Hepatocyte (in vitro differentiated cells): Measurements from ENCODE around the gene CALML5. TPM values are rescaled to one million over a fixed set of nuclear protein-coding genes. Genes with fewer than 3 reads are reported as not detected.
A peak's percentile ranks its signal among the peaks of the same experiment; 100 is the strongest.

ENCODE experiments used
- DNase-seq: peaks from one replicate; pipeline ENCODE4 v3.0.0-alpha.2; 2016; ENCODE audit warnings: low spot score
- H2AFZ ChIP-seq: fragments of 200-600 bp; sonication (generic); 2 replicates; pipeline ENCODE4 v1.6.0; 2016; ENCODE audit warnings: antibody characterized with exemption, mild to moderate bottlenecking
- H3K27ac ChIP-seq: fragments of 200-600 bp; sonication (generic); 2 replicates; pipeline ENCODE4 v1.5.1; 2016; ENCODE audit warnings: mild to moderate bottlenecking
- H3K27me3 ChIP-seq: fragments of 200-600 bp; sonication (generic); 2 replicates; pipeline ENCODE4 v1.6.1; 2016
- H3K36me3 ChIP-seq: fragments of 200-600 bp; sonication (generic); replicated peaks from 2 replicates; pipeline ENCODE4 v1.5.1; 2016; ENCODE audit warnings: low read depth; ENCODE audit not compliant: insufficient read depth
- H3K4me1 ChIP-seq: fragments of 200-600 bp; sonication (generic); 2 replicates; pipeline ENCODE4 v1.5.1; 2016; ENCODE audit warnings: mild to moderate bottlenecking, moderate library complexity; ENCODE audit not compliant: insufficient read depth
- H3K4me2 ChIP-seq: fragments of 200-600 bp; sonication (generic); 2 replicates; pipeline ENCODE4 v1.6.0; 2016
- H3K4me3 ChIP-seq: fragments of 200-600 bp; sonication (generic); 2 replicates; pipeline ENCODE4 v1.5.1; 2016; ENCODE audit warnings: mild to moderate bottlenecking
- H3K79me2 ChIP-seq: fragments of 200-600 bp; sonication (generic); 2 replicates; pipeline ENCODE4 v1.6.0; 2017; ENCODE audit warnings: mild to moderate bottlenecking
- H3K9me2 ChIP-seq: fragments of 200-600 bp; sonication (generic); replicated peaks from 2 replicates; pipeline ENCODE4 v1.6.0; 2017; ENCODE audit warnings: mild to moderate bottlenecking; ENCODE audit not compliant: insufficient read depth
- H3K9me3 ChIP-seq: fragments of 200-600 bp; sonication (generic); 2 replicates; pipeline ENCODE4 v1.5.1; 2016; ENCODE audit warnings: low read depth, mild to moderate bottlenecking
- H4K20me1 ChIP-seq: fragments of 200-600 bp; sonication (generic); 2 replicates; pipeline ENCODE4 v1.6.0; 2016; ENCODE audit warnings: mild to moderate bottlenecking; ENCODE audit not compliant: insufficient read depth, poor library complexity, severe bottlenecking
- EZH2 ChIP-seq: fragments of 200-600 bp; sonication (generic); IDR thresholded peaks from 2 replicates; pipeline ENCODE4 v1.6.1; 2016; ENCODE audit warnings: antibody characterized with exemption, mild to moderate bottlenecking, borderline replicate concordance
- EZH2phosphoT487 ChIP-seq: fragments of 200-600 bp; sonication (generic); IDR thresholded peaks from one replicate; pipeline ENCODE4 v1.6.1; 2018; ENCODE audit warnings: antibody characterized with exemption, mild to moderate bottlenecking, low read depth, moderate library complexity; ENCODE audit not compliant: unreplicated experiment, severe bottlenecking
- WGBS: methylation state at CpG from one replicate; pipeline ENCODE4 v1.1.6; 2016; ENCODE audit warnings: low lambda C conversion rate; ENCODE audit errors: missing lambda C conversion rate; 5-methylcytosine and 5-hydroxymethylcytosine counted together
- polyA plus RNA-seq: library from polyadenylated mRNA; unstranded; fragments of >200 nt; fragmentation: Nextera tagmentation; extraction: Ambion mirVana; gene quantifications from 2 replicates; pipeline ENCODE4 v1.2.1, GENCODE V29; 2016
- total RNA-seq: library from RNA; depleted of rRNA; stranded (reverse); fragments of >200 nt; gene quantifications from 2 replicates; pipeline ENCODE4 v1.2.3, GENCODE V29; 2014
- TF ChIP-seq, protein P1 (sequence below): fragments of 200-600 bp; sonication (generic); IDR thresholded peaks from 2 replicates; pipeline ENCODE4 v1.5.1; 2016; ENCODE audit warnings: antibody characterized with exemption, mild to moderate bottlenecking; ENCODE audit not compliant: poor library complexity

CALML5 gene
- total and polyA plus RNA-seq, 2 experiments from 2014 or later: not detected

DNA sequence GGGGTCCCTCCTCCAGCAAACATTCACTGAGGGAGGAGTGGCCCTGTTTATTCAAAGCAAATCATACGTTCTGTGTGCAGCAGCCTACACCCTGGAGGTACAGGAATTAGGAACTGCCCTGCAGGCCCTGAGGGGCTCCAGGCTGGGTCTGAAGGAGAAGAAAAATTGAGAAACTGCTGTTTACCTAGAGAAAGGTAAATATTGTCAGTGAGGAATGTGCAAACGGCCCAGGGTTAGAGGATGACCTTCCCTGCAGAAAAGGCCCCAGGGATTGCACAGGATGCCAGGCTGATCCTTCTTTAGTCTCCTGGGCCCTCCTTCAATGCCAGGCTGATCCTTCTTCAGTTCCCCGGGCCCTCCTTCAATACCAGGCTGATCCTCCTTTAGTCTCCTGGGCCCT lies 5.7 kb downstream of the CALML5 start:
- H3K27ac ChIP-seq: peak overlapping the region; percentile 52
- H4K20me1 ChIP-seq: no peaks in the 10 kb centered on the region
- H3K36me3 ChIP-seq: no peaks in the 10 kb centered on the region
- peak overlapping the region; percentile 37 for H3K4me2 ChIP-seq
- H3K4me1 ChIP-seq: peaks cover 20% of the 10 kb centered on the region
- WGBS: 40% methylated on average over 3 of the region's 3 CpGs
- no peaks in the 10 kb centered on the region for H3K9me3 ChIP-seq
- H2AFZ ChIP-seq: peak overlapping the region; percentile 3
- TF ChIP-seq EZH2phosphoT487: no peak
- TF ChIP-seq EZH2: no peak
- TF ChIP-seq, protein P1, sequence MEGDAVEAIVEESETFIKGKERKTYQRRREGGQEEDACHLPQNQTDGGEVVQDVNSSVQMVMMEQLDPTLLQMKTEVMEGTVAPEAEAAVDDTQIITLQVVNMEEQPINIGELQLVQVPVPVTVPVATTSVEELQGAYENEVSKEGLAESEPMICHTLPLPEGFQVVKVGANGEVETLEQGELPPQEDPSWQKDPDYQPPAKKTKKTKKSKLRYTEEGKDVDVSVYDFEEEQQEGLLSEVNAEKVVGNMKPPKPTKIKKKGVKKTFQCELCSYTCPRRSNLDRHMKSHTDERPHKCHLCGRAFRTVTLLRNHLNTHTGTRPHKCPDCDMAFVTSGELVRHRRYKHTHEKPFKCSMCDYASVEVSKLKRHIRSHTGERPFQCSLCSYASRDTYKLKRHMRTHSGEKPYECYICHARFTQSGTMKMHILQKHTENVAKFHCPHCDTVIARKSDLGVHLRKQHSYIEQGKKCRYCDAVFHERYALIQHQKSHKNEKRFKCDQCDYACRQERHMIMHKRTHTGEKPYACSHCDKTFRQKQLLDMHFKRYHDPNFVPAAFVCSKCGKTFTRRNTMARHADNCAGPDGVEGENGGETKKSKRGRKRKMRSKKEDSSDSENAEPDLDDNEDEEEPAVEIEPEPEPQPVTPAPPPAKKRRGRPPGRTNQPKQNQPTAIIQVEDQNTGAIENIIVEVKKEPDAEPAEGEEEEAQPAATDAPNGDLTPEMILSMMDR: no peak
- H3K9me2 ChIP-seq: no peaks in the 10 kb centered on the region
- H3K27me3 ChIP-seq: no peaks in the 10 kb centered on the region
- no peaks in the 10 kb centered on the region for H3K79me2 ChIP-seq
- DNase-seq: no peak
- H3K4me3 ChIP-seq: no peak overlapping the region

DNA sequence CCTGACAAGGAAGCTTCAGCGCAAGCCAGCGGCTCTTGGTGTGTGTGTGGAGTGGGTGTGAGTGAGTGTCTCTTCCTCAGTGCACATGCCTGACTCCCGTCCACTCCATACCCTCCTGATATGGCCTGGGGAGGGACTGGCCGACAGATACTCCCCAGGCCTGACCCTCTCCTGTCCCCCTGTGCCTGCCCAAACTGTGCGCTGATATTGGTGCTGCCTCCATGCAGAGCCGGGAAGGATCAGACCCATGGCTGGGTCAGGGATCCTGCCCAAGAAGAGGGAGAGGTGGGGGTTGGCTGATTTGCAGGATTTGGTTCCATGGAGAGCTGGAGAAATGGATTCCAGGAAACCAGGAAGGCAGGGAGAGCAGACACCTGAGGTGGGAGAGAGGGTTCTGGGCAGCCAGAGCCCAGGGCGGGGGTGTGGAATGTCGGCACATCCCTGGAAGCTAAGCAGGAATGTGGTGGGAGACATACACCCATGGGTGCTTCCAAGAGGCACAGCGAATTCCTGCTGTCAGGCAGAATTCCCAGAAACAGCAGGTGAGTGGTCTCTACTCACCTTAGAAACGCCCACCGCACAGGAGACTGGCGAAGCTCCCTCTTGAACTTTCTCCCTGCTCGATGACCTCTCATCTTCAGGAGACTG lies 6.3 kb downstream of the CALML5 start:
- DNase-seq: no peak
- WGBS: 84% methylated on average over 13 of the region's 13 CpGs
- H3K4me3 ChIP-seq: no peak overlapping the region
- H3K4me1 ChIP-seq: peaks cover 20% of the 10 kb centered on the region
- H3K36me3 ChIP-seq: no peaks in the 10 kb centered on the region
- no peaks in the 10 kb centered on the region for H3K9me3 ChIP-seq
- peak overlapping the region; percentile 3 for H2AFZ ChIP-seq
- H3K27ac ChIP-seq: peak overlapping the region; percentile 52
- no peaks in the 10 kb centered on the region for H3K79me2 ChIP-seq
- H3K4me2 ChIP-seq: peak overlapping the region; percentile 37
- no peaks in the 10 kb centered on the region for H4K20me1 ChIP-seq
- no peak for TF ChIP-seq EZH2phosphoT487
- TF ChIP-seq, protein P1: no peak
- TF ChIP-seq EZH2: no peak
- no peaks in the 10 kb centered on the region for H3K9me2 ChIP-seq
- H3K27me3 ChIP-seq: no peaks in the 10 kb centered on the region

DNA sequence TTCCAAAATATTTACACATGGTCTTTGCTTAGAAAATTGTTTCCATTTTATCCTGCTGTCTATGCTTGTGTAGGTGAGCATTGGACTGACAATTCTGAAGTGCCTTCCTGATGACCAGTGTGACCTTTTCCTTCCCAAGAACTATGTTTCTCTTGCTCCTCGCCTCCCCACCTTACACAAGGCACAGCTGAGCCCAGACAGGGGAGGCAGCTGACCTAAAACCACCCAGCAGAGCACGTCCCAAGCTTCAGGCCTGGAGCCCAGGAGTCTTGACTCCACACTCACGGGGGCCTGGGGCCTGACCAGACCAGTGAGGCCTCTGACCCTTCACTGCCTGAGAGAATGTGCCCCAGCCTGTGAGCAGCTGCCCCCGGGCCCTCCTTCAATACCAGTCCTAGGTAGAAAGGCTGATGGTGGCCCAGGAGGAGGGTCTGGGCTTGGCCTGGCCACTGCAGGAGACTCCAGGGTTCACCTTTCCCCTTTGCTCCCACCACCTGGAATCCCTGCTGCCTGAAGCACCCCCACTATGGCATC lies 7.0 kb downstream of the CALML5 start:
- H3K9me3 ChIP-seq: no peaks in the 10 kb centered on the region
- peaks cover 20% of the 10 kb centered on the region for H3K4me1 ChIP-seq
- H2AFZ ChIP-seq: no peak overlapping the region
- peak overlapping the region; percentile 52 for H3K27ac ChIP-seq
- DNase-seq: no peak
- H3K9me2 ChIP-seq: no peaks in the 10 kb centered on the region
- H3K79me2 ChIP-seq: no peaks in the 10 kb centered on the region
- no peak overlapping the region for H3K4me3 ChIP-seq
- no peaks in the 10 kb centered on the region for H3K27me3 ChIP-seq
- H3K36me3 ChIP-seq: no peaks in the 10 kb centered on the region
- H4K20me1 ChIP-seq: no peaks in the 10 kb centered on the region
- H3K4me2 ChIP-seq: no peak overlapping the region
- WGBS: 95% methylated on average over 4 of the region's 4 CpGs
- TF ChIP-seq EZH2 (no peak), EZH2phosphoT487 (no peak)
- TF ChIP-seq, protein P1: no peak
